Osteocyte (in vitro differentiated cells): ENCODE results near the gene C1QTNF1. TPM values are rescaled to one million over a fixed set of nuclear protein-coding genes. Genes with fewer than 3 reads are reported as not detected.

ENCODE experiments used
- DNase-seq: peaks from one replicate; pipeline ENCODE4 v3.0.0; 2021; ENCODE audit warnings: mixed read lengths; ENCODE audit not compliant: unreplicated experiment; ENCODE audit errors: extremely low spot score
- H3K27ac Mint-ChIP-seq: one replicate; pipeline ENCODE4 v1.8.0; 2021; ENCODE audit warnings: mild to moderate bottlenecking, mixed read lengths; ENCODE audit not compliant: unreplicated experiment
- H3K27me3 Mint-ChIP-seq: one replicate; pipeline ENCODE4 v1.8.0; 2021; ENCODE audit warnings: mixed read lengths; ENCODE audit not compliant: unreplicated experiment
- H3K36me3 Mint-ChIP-seq: one replicate; pipeline ENCODE4 v1.8.0; 2021; ENCODE audit warnings: mixed read lengths; ENCODE audit not compliant: unreplicated experiment
- H3K4me1 Mint-ChIP-seq: one replicate; pipeline ENCODE4 v1.8.0; 2021; ENCODE audit warnings: mixed read lengths; ENCODE audit not compliant: unreplicated experiment
- H3K4me3 Mint-ChIP-seq: one replicate; pipeline ENCODE4 v1.8.0; 2021; ENCODE audit warnings: mild to moderate bottlenecking, moderate library complexity, mixed read lengths; ENCODE audit not compliant: unreplicated experiment
- H3K9me3 Mint-ChIP-seq: one replicate; pipeline ENCODE4 v1.8.0; 2021; ENCODE audit warnings: mixed read lengths; ENCODE audit not compliant: unreplicated experiment
- total RNA-seq: library from RNA; stranded (reverse); gene quantifications from 2 replicates; pipeline ENCODE4 v1.2.1, GENCODE V29; 2021
- TF ChIP-seq, protein P1 (sequence below): fragments of 200-600 bp; sonication (generic); IDR thresholded peaks from 2 replicates; pipeline ENCODE4 v1.5.0; 2021; ENCODE audit warnings: antibody characterized with exemption, mild to moderate bottlenecking, moderate library complexity

The C1QTNF1 gene
- total RNA-seq, 1 donor from 2014 or later: 203 TPM

DNA sequence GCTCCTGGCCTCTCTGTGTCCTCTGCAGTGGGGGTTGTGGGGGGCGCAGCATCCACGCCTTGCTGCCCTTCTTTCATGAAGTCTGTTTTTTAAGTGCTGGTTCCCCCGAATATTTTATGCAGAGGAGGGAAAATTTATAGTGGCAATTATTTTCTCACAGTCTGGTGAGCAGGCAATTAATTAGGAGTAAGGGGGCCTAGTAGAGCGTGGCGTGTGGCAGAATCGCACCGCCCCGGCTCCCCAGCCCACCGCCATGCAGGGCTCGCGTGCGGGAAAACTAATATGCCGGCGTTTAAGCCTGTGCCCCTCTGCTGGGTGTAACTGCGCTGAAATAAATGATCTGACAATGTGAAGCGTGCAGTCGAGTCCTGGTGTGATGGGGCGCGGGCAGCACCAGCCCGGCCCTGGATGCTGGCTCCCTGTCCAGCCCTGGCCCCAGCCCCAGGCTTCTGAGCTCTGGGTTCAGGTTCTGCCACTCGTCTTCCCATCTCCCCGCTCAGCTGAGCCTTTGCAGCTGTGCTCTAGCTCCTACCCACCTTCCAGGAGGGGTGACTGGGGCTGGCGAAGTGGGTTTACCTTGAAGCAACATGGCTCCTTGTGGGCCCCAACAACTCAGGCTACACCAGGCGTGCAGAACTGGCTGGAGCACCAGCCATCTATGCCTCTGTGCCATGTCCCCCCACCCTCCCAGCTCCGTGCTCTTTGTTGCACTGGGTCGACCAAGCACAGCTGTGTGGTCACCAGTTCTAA, 64.5 kb downstream of the C1QTNF1 start:
- Mint-ChIP-seq H3K4me3 (no peak overlapping the region), H3K27ac (no peak overlapping the region), H3K36me3 (peaks cover 10% of the 10 kb centered on the region), H3K9me3 (no peaks in the 10 kb centered on the region), H3K4me1 (peaks cover 1% of the 10 kb centered on the region), H3K27me3 (no peaks in the 10 kb centered on the region)
- TF ChIP-seq, protein P1, sequence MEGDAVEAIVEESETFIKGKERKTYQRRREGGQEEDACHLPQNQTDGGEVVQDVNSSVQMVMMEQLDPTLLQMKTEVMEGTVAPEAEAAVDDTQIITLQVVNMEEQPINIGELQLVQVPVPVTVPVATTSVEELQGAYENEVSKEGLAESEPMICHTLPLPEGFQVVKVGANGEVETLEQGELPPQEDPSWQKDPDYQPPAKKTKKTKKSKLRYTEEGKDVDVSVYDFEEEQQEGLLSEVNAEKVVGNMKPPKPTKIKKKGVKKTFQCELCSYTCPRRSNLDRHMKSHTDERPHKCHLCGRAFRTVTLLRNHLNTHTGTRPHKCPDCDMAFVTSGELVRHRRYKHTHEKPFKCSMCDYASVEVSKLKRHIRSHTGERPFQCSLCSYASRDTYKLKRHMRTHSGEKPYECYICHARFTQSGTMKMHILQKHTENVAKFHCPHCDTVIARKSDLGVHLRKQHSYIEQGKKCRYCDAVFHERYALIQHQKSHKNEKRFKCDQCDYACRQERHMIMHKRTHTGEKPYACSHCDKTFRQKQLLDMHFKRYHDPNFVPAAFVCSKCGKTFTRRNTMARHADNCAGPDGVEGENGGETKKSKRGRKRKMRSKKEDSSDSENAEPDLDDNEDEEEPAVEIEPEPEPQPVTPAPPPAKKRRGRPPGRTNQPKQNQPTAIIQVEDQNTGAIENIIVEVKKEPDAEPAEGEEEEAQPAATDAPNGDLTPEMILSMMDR: no peak
- DNase-seq: no peak

DNA sequence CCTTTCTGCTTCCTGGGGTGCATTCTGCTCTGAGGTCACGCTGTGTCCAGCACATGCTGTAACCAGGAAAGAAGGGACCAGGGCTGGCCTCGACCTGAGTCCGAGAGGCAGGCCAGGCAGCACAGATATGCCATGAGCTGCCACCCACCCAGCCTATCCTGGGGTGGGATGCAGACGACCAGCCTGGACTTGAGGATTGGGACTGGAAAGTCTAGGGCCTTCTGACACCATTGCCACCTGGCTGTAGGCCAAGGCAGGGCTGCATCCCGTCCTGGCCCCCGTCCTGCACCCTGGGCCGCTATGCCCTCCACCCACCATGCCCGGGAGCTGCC, 65.0 kb downstream of the C1QTNF1 start:
- Mint-ChIP-seq H3K4me1 (peaks cover 1% of the 10 kb centered on the region), H3K9me3 (no peaks in the 10 kb centered on the region), H3K27me3 (no peaks in the 10 kb centered on the region), H3K36me3 (peaks cover 8% of the 10 kb centered on the region), H3K4me3 (no peak overlapping the region), H3K27ac (no peak overlapping the region)
- DNase-seq: no peak
- TF ChIP-seq, protein P1: no peak

DNA sequence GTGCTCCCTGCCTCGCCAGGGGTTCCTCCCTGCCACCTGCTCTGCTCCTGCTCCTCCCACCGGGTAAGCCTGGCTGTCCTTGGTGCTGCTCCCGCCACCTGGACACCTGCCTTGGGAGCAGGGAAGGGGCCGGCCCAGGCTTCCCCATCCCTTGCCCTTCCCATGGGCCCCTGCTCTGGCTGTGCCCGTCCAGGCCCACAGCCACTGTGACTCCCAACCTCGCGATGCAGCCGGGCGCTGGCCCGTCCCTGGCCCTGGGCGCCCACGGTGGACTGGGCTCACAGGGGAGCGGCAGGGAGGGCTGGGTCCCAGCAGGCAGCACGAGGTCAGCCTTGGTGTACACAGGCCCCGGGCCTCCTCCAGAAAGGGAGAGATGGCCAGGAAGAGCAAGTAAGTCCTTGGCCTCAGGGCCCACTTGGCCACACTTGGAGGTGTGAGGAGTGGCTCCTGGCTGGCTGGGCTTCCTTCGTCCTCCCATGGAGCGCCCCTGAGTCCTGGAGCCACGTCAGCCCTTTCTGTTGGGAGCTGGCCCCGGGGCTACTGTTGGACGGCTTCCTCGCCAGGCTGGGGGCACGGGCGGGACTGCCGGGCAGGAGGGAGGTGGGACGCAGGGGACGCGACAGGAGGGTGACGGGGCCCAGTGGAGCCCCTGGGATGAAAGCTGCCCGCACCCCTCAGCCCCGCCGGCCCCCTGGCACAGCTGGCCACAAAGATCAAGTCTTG, 65.9 kb downstream of the C1QTNF1 start:
- H3K9me3 Mint-ChIP-seq: no peaks in the 10 kb centered on the region
- no peak overlapping the region for H3K4me3 Mint-ChIP-seq
- H3K27ac Mint-ChIP-seq: no peak overlapping the region
- peaks cover 8% of the 10 kb centered on the region for H3K36me3 Mint-ChIP-seq
- H3K4me1 Mint-ChIP-seq: peaks cover 1% of the 10 kb centered on the region
- H3K27me3 Mint-ChIP-seq: no peaks in the 10 kb centered on the region
- TF ChIP-seq, protein P1: no peak
- no peak for DNase-seq

DNA sequence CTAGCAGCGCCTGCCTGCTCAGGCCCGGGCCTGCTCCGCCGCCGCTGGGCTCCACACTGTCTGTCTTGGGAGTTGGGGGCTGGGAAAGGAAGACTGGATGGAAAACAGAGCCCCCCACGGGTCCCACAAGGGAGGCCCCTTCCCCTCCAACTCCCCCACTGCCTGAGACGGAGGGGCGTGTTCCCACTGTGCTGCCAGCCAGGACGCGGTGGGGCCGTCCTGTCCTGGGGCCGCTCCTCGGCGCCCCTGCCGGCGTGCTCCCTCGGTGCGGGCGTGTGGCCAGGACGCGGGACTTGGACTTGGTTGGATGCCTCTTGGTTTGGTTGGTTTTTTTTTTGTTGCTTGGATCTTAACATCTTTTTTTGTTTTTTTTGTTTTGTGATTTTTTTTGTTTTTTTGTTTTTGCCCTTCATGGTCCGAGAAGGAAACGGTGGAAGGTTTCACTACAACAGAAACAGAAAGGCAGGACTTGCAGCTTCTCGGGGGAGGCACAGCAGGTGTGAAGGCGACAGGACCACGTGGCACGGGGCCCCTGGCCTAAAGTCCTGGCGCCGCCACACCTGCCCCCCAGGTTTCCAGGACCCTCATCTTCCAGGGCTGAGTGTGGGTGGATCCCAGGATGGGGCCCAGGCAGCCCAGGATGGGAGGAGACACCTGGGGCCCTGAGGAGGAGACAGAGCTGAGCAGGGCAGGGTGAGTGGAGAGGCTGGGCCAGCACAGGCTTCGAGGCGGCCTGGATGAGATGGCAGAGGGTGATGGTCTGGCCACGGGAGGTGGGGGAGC, 66.7 kb downstream of the C1QTNF1 start:
- DNase-seq: no peak
- Mint-ChIP-seq H3K4me3 (no peak overlapping the region), H3K9me3 (no peaks in the 10 kb centered on the region), H3K27me3 (no peaks in the 10 kb centered on the region), H3K36me3 (peaks cover 8% of the 10 kb centered on the region), H3K4me1 (peaks cover 1% of the 10 kb centered on the region), H3K27ac (no peak overlapping the region)
- TF ChIP-seq, protein P1: no peak

DNA sequence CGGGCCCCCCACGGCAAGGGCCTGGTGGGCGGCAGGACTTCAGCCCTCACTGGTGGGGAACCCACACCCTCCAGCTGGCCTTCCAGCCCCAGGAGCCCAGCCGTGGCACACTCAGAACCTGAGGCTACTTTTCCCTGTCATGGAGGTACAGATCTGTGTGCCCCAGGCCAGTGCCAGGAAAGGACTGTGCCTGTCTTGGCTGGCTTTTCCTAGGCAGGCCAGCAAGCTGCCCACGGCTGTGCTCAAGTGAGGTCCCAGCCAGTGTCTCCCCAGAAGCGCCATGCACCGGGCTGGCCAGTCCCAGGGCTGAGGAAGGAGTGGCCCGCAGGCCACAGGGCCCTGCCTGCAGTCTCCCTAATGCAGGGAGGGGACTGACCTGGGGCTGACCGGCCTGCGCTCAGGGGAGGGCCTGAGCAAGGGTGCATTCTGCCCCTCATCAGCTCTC, 67.3 kb downstream of the C1QTNF1 start:
- H3K4me3 Mint-ChIP-seq: no peak overlapping the region
- H3K4me1 Mint-ChIP-seq: peaks cover 1% of the 10 kb centered on the region
- H3K9me3 Mint-ChIP-seq: no peaks in the 10 kb centered on the region
- no peaks in the 10 kb centered on the region for H3K27me3 Mint-ChIP-seq
- H3K27ac Mint-ChIP-seq: no peak overlapping the region
- TF ChIP-seq, protein P1: no peak
- DNase-seq: no peak
- peaks cover 5% of the 10 kb centered on the region for H3K36me3 Mint-ChIP-seq
